NT2/D1 (cell line): ENCODE data around the gene CCDC71.

Source experiments
- DNase-seq: peaks from one replicate; pipeline ENCODE4 v3.0.0-alpha.2; 2011; ENCODE audit warnings: low read depth, low spot score
- H3K27me3 ChIP-seq: 2 replicates; pipeline ENCODE4 v1.6.0; 2011; ENCODE audit warnings: mild to moderate bottlenecking; ENCODE audit not compliant: insufficient read length, insufficient read depth
- H3K36me3 ChIP-seq: 2 replicates; pipeline ENCODE4 v1.6.1; 2011; ENCODE audit warnings: mild to moderate bottlenecking, low read length, mixed read lengths; ENCODE audit not compliant: insufficient read depth, insufficient read length
- H3K4me1 ChIP-seq: 2 replicates; pipeline ENCODE4 v1.5.1; 2011; ENCODE audit not compliant: insufficient read depth, insufficient read length
- H3K4me3 ChIP-seq: 2 replicates; pipeline ENCODE4 v1.5.1; 2011; ENCODE audit warnings: low read depth; ENCODE audit not compliant: insufficient read length
- H3K9ac ChIP-seq: 2 replicates; pipeline ENCODE4 v1.6.0; 2011; ENCODE audit warnings: low read depth; ENCODE audit not compliant: insufficient read length
- H3K9me3 ChIP-seq: 2 replicates; pipeline ENCODE4 v1.5.1; 2011; ENCODE audit warnings: mild to moderate bottlenecking, low read length; ENCODE audit not compliant: insufficient read depth
- SUZ12 ChIP-seq: IDR thresholded peaks from 2 replicates; pipeline ENCODE4 v1.6.1; 2011; ENCODE audit not compliant: insufficient read length, insufficient read depth; ENCODE audit errors: extremely low read depth
- YY1 ChIP-seq: IDR thresholded peaks from 2 replicates; pipeline ENCODE4 v1.6.1; 2011; ENCODE audit not compliant: insufficient read length, insufficient read depth
- ZNF274 ChIP-seq: IDR thresholded peaks from 2 replicates; pipeline ENCODE4 v1.6.1; 2011; ENCODE audit warnings: mild to moderate bottlenecking, low read depth, low read length

The CCDC71 gene

DNA sequence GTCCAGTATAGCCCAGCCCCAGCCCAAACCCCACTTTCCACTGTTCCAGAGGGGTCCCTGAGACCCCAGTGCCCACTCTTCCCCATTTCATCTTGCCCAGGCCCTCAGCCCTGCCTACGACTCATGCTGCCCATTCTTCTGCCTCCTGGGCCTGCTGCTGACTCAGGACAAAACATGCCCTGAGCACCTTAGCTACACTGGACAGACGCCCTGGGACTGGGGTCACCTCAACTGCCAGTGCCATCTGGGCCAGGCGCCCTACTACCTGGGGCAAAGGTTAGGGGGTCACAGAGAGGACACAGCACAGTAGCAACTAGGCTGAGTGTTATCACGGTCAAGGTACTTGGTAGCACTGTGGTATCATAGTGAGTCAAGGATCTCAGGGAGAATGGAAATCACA, 30.6 kb downstream of the CCDC71 start:
- Histone ChIP-seq H3K36me3 (peaks cover 17% of the 10 kb centered on the region), H3K4me1 (peaks cover 19% of the 10 kb centered on the region), H3K9ac (no peak overlapping the region), H3K4me3 (no peak overlapping the region), H3K9me3 (peaks cover 3% of the 10 kb centered on the region; the same call in 1 of the 2 replicates), H3K27me3 (peaks cover 3% of the 10 kb centered on the region)
- no peak for TF ChIP-seq SUZ12
- no peak for TF ChIP-seq YY1
- DNase-seq: no peak

GRCh38 chr3:49134471-49135265, 31.5 kb downstream of the CCDC71 start:
- H3K27me3 ChIP-seq: peaks cover 3% of the 10 kb centered on the region
- H3K9ac ChIP-seq: no peak overlapping the region
- TF ChIP-seq ZNF274 (no peak), SUZ12 (no peak), YY1 (no peak)
- H3K9me3 ChIP-seq: no peaks in the 10 kb centered on the region
- peaks cover 19% of the 10 kb centered on the region for H3K4me1 ChIP-seq
- peaks cover 26% of the 10 kb centered on the region for H3K36me3 ChIP-seq
- no peak overlapping the region for H3K4me3 ChIP-seq
- DNase-seq: no peak

GRCh38 chr3:49133226-49133951, 32.7 kb downstream of the CCDC71 start:
- Histone ChIP-seq H3K4me3 (peak overlapping the region; percentile 75), H3K4me1 (peaks cover 19% of the 10 kb centered on the region), H3K36me3 (peaks cover 38% of the 10 kb centered on the region), H3K27me3 (peaks cover 3% of the 10 kb centered on the region), H3K9ac (peak overlapping the region; percentile 84), H3K9me3 (no peaks in the 10 kb centered on the region)
- DNase-seq: peak; percentile 79
- TF ChIP-seq SUZ12 (no peak), ZNF274 (no peak), YY1 (no peak)

GRCh38 chr3:49132437-49133225, 33.5 kb downstream of the CCDC71 start, which contains the start of gene LAMB2:
Gene LAMB2, minus strand, starts transcription at chr3:49133050. Its CDS starts 183 bp downstream, at chr3:49132867.
- Histone ChIP-seq H3K4me1 (peaks cover 19% of the 10 kb centered on the region), H3K36me3 (peaks cover 44% of the 10 kb centered on the region), H3K4me3 (peak within 1 kb of the TSS; percentile 75), H3K9ac (peak within 1 kb of the TSS; percentile 84), H3K9me3 (no peaks in the 10 kb centered on the region), H3K27me3 (no peaks in the 10 kb centered on the region)
- TF ChIP-seq SUZ12 (no peak), YY1 (no peak), ZNF274 (no peak)
- peak; percentile 80 for DNase-seq

- Histone ChIP-seq H3K9ac (peak overlapping the region; percentile 84), H3K4me1 (peaks cover 19% of the 10 kb centered on the region), H3K27me3 (no peaks in the 10 kb centered on the region), H3K4me3 (peak overlapping the region; percentile 75), H3K9me3 (no peaks in the 10 kb centered on the region), H3K36me3 (peaks cover 46% of the 10 kb centered on the region)
- DNase-seq: no peak
- no peak for TF ChIP-seq SUZ12
- TF ChIP-seq YY1: no peak
- no peak for TF ChIP-seq ZNF274
Measured at GRCh38 chr3:49132073-49132436, 34.1 kb downstream of the CCDC71 start.

DNA sequence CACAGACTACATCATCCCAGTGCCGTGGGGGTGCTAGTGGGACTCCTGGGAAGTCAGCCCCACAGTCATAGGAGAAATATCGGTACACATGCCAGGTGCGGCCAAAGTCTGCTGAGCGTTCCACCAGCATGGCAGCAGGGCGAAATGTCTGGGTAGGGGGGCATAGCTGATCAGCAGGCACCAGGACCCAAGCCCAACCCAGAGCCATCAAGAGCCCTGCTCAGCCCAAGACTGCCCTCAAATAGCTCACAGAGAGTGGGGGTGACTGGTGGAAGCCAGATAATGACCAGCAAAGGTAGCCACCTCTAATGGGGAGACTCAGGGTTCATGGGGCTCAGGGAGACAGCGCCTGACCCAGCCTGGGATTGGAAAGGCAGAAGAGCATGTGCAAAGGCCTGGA, 34.6 kb downstream of the CCDC71 start:
- no peaks in the 10 kb centered on the region for H3K9me3 ChIP-seq
- no peak for TF ChIP-seq ZNF274
- no peak for TF ChIP-seq YY1
- no peak for TF ChIP-seq SUZ12
- H3K36me3 ChIP-seq: peaks cover 51% of the 10 kb centered on the region
- H3K4me1 ChIP-seq: peaks cover 19% of the 10 kb centered on the region
- no peak overlapping the region for H3K4me3 ChIP-seq
- DNase-seq: no peak
- no peaks in the 10 kb centered on the region for H3K27me3 ChIP-seq
- H3K9ac ChIP-seq: peak overlapping the region; percentile 84
